A549 treated with AZD2906 at 1 μM for 4 hours (cell line): ENCODE data around the gene ANKRD23. TPM values are rescaled to one million over a fixed set of nuclear protein-coding genes. Genes with fewer than 3 reads are reported as not detected.

ENCODE experiments used
- total RNA-seq: library from RNA; stranded (reverse); fragments of 200-300 nt; extraction: Qiagen RNA extraction; gene quantifications from 5 replicates; pipeline ENCODE4 v1.2.3, GENCODE V29; 2022

ANKRD23 gene
- 1.2 to 2.1 TPM (median 1.7 TPM) in 5 replicates for total RNA-seq

GRCh38 chr2:96843538-96844268, at the start of gene ANKRD23:
ANKRD23 (minus strand) TSS chr2:96844021; CDS start chr2:96843992, 29 bp downstream.

GRCh38 chr2:96869822-96870625, 26.2 kb upstream of the ANKRD23 start, which contains the start of gene SEMA4C:
SEMA4C (minus strand) TSS chr2:96870080; CDS start chr2:96867886, 2,194 bp downstream.

GRCh38 chr2:96857667-96858372, 14.0 kb upstream of the ANKRD23 start, which contains the start of gene ANKRD39:
ANKRD39 (minus strand) TSS chr2:96858016; CDS start chr2:96857987, 29 bp downstream.

GRCh38 chr2:96816127-96816835, 27.5 kb downstream of the ANKRD23 start, which contains the start of gene CNNM3:
CNNM3 (plus strand) TSS chr2:96816268; CDS start chr2:96816278, 10 bp downstream.

Other genes with a start within 250 kb of the ANKRD23 start
- 21.6 to 24.3 TPM (median 22.3 TPM) in 5 replicates for gene KANSL3, start 205.7 kb downstream of the ANKRD23 start, total RNA-seq
- gene FER1L5, start 201.3 kb downstream of the ANKRD23 start, total RNA-seq = 0.01 TPM in 1 of 5 replicates, not detected in the others
- 19.1 to 21.2 TPM (median 20.3 TPM) in 5 replicates for gene LMAN2L, start 104.0 kb downstream of the ANKRD23 start, total RNA-seq
- gene CNNM4, start 83.1 kb downstream of the ANKRD23 start, total RNA-seq = 8.4 to 10.2 TPM (median 9.9 TPM) in 5 replicates
- 9.3 to 12.8 TPM (median 11.3 TPM) in 5 replicates for gene CNNM3, start 27.8 kb downstream of the ANKRD23 start, total RNA-seq
- gene ANKRD39, start 14.0 kb upstream of the ANKRD23 start, total RNA-seq = 17.7 to 21.9 TPM (median 19.6 TPM) in 5 replicates
- 16.4 to 19.9 TPM (median 18.6 TPM) in 5 replicates for gene SEMA4C, start 26.1 kb upstream of the ANKRD23 start, total RNA-seq
- not detected in 5 replicates for gene FAM178B, start 142.6 kb upstream of the ANKRD23 start, total RNA-seq